HG03575 (cell line): ENCODE measurements around the gene TCF25.

Experiments
- ATAC-seq: cut with Tn5 transposase; IDR thresholded peaks from one replicate; pipeline ENCODE4 v1.9.1; 2021; ENCODE audit not compliant: unreplicated experiment, insufficient number of reproducible peaks, low FRiP score; ENCODE audit errors: extremely low read depth

Gene TCF25

GRCh38 chr16:89953671-89954406 lies 80.4 kb downstream of the TCF25 start:
- ATAC-seq, result no peak

- ATAC-seq, result no peak
Measured at GRCh38 chr16:89954462-89954861, 81.1 kb downstream of the TCF25 start.

- no peak for ATAC-seq
Measured at GRCh38 chr16:89955001-89955685, 81.8 kb downstream of the TCF25 start.

- ATAC-seq, result no peak
Measured at GRCh38 chr16:89956505-89957215, 83.3 kb downstream of the TCF25 start.

GRCh38 chr16:89957216-89957785 lies 83.9 kb downstream of the TCF25 start:
- ATAC-seq, result no peak

- ATAC-seq, result no peak
Measured at GRCh38 chr16:89958068-89958467, 84.7 kb downstream of the TCF25 start.

GRCh38 chr16:89958596-89958995 lies 85.2 kb downstream of the TCF25 start:
- no peak for ATAC-seq

- no peak for ATAC-seq
Measured at GRCh38 chr16:89960966-89961365, 87.6 kb downstream of the TCF25 start.
